KOPT-K1 (cell line): ENCODE data around the gene HPS1.
A peak's percentile ranks its signal among the peaks of the same experiment; 100 is the strongest.

Source experiments
- H3K27ac ChIP-seq: fragments of 200-600 bp; sonication (generic); 2 replicates; pipeline ENCODE4 v1.5.1; 2016; ENCODE audit warnings: antibody characterized with exemption, mild to moderate bottlenecking, low read depth, low read length; ENCODE audit not compliant: poor library complexity, severe bottlenecking
- H3K36me3 ChIP-seq: fragments of 200-600 bp; sonication (generic); 2 replicates; pipeline ENCODE4 v1.5.1; 2017; ENCODE audit warnings: antibody characterized with exemption, mild to moderate bottlenecking, low read length, moderate library complexity; ENCODE audit not compliant: insufficient read depth
- H3K9me3 ChIP-seq: fragments of 200-600 bp; sonication (generic); 2 replicates; pipeline ENCODE4 v1.5.1; 2017; ENCODE audit warnings: antibody characterized with exemption, low read length, mild to moderate bottlenecking; ENCODE audit not compliant: insufficient read depth, poor library complexity, severe bottlenecking

The HPS1 gene

DNA sequence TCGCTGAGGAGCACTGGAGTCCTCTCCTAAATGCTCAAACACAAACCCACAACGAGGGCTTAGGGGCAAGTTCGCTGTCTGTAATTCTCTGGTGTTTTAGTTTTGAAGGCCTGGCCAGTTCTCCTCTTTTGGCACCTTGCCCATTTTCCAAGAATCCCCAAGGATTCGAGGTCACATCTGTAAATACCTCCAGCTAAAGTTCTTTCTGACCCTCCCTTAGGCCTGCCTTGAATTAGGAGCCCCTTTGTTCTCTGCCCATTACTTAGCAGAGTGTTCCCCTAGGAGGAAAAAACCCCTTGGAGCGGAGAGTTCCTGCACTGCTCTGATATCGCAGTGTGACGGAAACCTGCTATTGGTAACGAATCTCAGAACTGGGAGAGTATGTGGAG lies 31.0 kb downstream of the HPS1 start:
- Histone ChIP-seq H3K9me3 (no peaks in the 10 kb centered on the region), H3K36me3 (peaks cover 41% of the 10 kb centered on the region; the same call in 1 of the 2 replicates), H3K27ac (peak overlapping the region; percentile 81)

DNA sequence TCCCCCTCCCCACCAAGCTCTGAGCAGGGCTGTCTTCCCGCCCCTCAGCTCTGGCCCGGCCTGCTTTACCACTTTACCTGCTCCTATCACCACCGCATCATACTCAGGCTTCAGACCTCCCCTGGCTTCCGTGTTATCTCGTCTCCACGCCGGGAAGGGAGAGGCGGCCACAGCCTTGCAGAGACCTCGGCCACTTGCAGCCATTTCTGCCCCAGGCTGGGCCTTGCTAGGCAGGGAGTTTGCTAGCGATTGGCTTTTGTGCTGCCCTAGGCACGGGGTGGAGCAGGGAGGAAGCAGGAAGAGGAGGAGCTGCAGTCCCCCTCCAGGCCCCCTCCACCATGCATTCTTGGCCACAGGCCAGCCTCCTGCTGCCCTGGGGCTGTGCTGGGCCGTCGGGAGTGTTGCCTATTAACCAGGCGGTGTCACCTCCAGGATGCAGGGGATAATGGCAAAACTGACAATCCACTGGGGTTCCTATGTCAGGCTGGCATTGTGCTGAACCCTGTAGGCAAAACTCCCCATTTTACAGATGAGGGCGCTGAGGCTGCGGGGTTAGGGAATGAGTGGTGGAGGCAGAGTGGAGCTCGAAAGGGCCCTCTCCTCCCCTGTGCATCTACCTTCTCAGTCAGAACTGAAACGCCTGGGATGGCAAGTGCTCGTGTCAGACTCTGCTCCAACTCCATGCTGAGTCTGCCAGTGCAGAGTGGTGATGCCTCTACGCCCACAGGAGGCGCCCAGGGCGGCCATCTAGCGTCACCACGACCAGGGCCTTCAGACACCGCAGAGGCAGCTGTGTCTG lies 31.6 kb downstream of the HPS1 start, which contains the start of gene PYROXD2:
PYROXD2 (minus strand) TSS at position 251 of the 799 bp plus-strand sequence; CDS start at position 204, 47 bp downstream.
- peak within 1 kb of the TSS; percentile 81 for H3K27ac ChIP-seq
- no peaks in the 10 kb centered on the region for H3K9me3 ChIP-seq
- peaks cover 37% of the 10 kb centered on the region; the same call in 1 of the 2 replicates for H3K36me3 ChIP-seq

DNA sequence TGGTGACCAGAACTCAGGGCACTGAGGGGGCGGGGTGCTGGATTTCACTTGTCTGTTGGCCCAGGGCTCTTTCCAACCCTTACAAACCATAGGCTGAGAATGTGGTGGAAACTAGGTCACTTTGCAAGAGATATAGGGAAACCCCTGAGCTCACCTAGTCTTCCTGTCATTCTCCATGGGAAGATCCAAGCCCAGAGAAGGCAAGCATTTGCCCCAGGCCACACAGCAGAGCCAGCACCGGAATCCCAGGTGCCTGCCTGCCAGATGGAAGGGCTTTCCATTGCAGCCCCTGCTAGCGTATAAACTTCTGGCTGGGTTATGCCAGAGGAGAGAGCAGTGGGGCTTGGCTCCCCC lies 32.2 kb downstream of the HPS1 start:
- H3K36me3 ChIP-seq = peaks cover 32% of the 10 kb centered on the region; the same call in 1 of the 2 replicates
- H3K9me3 ChIP-seq = no peaks in the 10 kb centered on the region
- peak overlapping the region; percentile 81 for H3K27ac ChIP-seq

DNA sequence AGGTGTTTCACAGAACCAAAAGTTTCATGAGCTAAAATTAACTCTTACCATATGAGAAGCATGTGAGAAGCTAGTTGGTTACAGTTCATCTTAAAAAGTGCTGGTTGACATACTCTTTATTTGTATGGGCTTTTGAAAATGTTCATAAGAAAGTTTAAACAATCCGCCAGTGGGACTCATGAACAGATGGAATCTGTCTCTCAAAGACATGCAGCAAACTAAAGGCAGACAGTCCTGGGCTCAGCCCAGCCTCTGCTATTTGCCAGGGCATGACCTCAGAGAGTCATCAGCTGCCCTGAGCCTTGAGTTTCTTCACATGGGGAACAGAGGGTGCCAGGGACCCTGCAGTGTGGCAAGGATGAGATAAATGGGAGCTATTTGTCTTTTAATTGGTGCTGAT lies 35.0 kb downstream of the HPS1 start:
- Histone ChIP-seq H3K9me3 (no peaks in the 10 kb centered on the region), H3K27ac (no peak overlapping the region), H3K36me3 (peaks cover 4% of the 10 kb centered on the region; the same call in 1 of the 2 replicates)

DNA sequence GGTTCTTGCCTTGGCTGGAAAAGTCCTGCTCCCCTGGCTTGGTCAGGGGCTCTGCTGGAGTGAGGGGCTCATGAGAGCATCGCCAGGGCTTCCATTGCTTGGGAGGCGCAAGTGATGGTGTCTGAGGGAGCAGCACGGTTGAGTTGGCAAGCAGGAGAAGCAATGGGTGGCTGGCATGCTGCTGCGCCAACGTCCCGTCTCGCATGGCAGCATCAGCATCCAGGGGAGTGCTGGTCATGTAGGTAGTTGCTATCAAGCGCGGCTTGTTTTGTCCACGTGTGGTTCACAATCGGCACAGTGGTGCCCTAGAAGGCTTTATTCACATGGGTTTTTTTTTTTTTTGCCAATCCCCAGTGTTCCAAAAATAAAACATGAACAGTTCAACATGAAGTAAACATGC lies 35.6 kb downstream of the HPS1 start:
- Histone ChIP-seq H3K27ac (no peak overlapping the region), H3K9me3 (no peaks in the 10 kb centered on the region), H3K36me3 (no peaks in the 10 kb centered on the region)

DNA sequence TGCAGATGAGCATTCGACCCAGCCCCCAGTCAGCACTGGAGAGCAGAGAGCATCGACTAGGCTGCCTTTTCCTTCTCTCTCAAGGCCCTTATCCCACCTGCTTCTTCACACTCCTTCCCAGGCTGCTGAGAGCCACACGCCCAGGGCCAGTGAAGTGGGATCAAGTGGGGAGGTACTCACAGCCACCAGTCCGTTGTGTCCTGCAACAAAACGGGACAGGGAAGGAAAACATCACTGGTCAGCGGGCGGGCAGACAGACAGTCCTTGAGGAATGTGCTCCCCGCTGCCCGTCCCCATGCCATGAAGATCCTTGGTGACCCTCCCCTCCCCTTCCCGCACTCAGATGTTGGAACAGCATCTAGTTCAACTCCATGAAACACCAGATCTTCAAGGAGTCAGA lies 36.0 kb downstream of the HPS1 start:
- Histone ChIP-seq H3K9me3 (no peaks in the 10 kb centered on the region), H3K36me3 (no peaks in the 10 kb centered on the region), H3K27ac (no peak overlapping the region)

DNA sequence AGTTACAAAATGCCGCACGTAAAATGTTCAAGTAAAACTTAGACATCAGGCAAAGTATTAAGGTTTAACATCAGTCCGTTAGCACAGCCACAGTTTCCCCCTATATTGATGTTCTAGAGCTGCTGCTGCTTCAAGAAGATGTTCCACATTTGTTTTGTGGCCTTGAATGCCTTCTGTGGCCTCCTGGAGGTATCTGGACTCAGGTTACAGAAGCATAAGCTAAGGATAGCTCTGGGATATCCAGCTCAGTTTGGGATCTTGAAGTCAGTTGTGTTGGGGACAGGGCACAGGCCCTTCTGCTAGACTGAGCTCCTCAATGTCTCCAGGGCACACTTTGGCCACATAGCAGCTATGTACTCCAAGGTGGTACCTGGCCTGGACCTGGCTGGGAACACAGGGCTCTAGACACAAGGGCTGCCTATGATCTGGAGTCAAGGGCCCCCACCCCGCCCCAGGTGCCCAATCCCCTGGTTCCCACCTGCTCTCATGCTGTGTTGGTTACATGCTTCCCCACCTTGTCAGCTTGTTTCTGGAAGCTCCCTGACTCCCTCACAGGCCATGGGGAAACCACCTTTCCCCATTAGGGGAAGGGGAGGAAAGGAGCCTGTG lies 36.5 kb downstream of the HPS1 start:
- no peaks in the 10 kb centered on the region for H3K36me3 ChIP-seq
- H3K9me3 ChIP-seq = no peaks in the 10 kb centered on the region
- no peak overlapping the region for H3K27ac ChIP-seq

DNA sequence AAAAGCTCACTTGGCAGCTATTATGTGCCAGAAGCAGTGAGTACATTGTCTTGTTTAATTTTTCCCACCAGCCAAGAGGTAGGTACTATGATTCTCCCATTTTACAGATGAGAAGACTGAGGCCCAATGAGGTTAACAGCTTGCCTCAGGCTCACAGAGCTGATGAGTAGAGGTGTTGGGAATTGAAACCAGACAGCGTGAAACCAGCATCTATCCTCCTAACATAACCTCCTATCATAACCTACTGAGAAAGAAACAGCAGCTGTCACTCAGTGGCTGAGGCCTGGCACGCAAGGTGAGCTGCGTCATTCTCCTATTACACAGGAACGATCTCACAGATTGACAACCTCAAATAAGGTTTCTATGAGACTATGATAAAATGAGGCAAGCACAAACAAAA lies 37.9 kb downstream of the HPS1 start:
- Histone ChIP-seq H3K9me3 (no peaks in the 10 kb centered on the region), H3K27ac (no peak overlapping the region)

DNA sequence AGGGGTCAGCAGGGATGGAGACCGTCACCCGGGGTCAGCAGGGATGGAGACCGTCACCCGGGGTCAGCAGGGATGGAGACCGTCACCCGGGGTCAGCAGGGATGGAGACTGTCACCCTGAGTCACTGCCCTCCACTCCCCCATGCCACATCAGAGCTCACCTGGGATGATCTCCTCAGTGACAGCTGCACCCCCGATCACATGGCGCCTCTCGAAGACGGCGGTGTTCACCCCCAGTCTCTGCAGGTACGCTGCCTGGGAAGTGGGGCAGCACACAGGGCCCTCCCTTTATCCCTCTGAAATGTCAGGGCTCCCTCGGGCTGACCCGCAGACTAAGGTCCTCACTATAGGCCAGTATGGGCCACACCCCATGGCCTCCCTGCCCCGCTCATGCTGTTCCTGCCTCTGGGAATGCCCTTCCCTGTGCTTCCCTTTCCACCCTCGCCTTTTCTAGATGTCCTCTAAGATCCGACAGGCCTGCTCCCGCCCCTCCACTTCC lies 38.9 kb downstream of the HPS1 start:
- no peaks in the 10 kb centered on the region for H3K36me3 ChIP-seq
- no peaks in the 10 kb centered on the region for H3K9me3 ChIP-seq
- no peak overlapping the region for H3K27ac ChIP-seq

More for the DNA sequence above, 37.9 kb downstream of the HPS1 start:
- no peaks in the 10 kb centered on the region for H3K36me3 ChIP-seq

DNA sequence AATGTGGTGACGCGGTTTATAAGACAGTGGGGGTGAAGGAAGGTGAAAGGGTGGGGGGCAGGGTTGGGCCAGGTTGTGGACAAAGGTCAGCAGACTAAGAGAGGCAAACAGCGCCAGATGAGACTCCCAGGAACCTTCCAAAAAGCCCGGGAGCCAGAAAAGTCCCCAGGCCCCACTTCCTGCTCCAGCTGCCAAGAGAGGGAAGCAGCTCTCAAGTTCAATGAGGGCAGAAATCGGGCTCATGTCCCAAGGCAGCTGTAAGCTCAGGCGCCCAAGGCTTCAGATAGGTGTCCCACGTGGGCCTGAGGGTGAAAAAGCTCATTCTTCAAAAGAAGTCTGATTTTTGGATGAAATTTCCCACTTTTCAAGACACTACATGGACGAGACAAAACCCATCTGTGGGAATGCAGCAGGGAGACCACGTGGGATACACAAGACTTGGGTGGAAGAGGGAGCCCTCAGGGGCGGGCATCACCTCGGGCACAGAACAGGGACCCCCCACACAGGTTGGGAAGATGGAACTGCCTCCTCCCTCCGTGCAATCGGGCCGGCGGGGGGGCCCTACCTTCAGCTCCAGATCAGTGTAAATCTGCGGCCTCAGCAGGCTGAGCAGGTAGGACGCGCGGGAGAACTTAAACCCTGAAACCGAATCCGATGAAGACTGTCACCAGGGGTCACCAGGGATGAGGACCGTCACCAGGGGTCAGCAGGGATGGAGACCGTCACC lies 39.6 kb downstream of the HPS1 start:
- Histone ChIP-seq H3K9me3 (no peaks in the 10 kb centered on the region), H3K27ac (no peak overlapping the region), H3K36me3 (no peaks in the 10 kb centered on the region)

DNA sequence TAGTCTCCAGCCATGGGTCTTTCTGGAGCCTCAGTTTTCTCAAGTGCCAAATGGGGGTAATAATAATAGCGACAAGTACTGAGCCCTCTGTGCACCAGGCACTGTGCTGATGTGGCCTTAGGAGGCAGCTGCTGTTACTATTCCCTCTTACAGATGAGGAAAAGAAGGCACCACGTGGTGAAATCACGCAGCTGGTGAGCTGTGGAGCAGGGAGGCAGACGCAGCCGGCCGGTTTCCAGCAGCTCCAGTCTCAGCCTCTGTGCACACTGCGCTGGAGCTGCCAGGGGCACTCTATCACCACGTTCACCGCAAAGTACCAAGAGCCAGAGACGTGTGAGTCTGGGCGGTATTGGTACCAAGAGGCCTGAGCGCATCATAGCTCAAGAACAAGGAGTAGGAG lies 41.3 kb downstream of the HPS1 start:
- H3K27ac ChIP-seq = no peak overlapping the region
- H3K9me3 ChIP-seq = no peaks in the 10 kb centered on the region
- no peaks in the 10 kb centered on the region for H3K36me3 ChIP-seq

DNA sequence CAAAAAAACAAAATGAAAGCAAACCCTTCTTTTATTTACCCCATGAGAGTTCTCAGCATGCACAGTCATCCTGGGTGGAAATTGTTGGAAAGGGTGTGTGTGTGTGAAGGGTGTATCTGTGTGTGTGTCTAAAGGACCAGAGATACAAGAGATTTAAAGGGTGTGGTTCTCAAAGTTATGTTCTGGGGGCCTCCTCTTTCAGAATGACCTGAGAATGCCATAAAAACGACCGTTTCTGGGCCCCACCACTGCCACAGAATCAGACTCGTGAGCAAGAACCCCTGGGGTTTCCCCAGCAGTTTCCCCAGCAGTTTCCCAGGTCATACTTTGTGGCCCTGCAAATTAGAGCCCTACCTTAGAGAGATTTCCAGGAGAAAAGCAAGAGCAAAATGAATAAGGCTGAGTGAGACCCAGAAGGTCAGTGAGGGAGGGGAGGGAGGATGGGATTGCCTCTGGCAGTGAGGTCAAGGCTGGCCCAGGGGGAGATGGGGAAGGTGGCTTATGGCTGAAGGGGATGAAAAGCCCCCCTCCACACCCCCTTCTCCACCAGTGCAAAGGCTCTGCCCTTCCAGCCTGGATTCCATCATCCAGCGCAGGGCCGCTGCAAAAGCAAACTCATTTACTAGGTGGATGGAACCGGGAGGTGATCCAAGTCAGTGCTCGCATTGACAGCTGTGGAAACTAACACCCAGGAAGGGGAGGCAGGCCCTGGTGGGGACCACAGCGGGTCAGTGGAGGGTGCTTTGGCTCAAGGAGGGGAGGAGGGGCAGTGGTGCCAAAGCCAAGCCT lies 42.0 kb downstream of the HPS1 start:
- H3K36me3 ChIP-seq = no peaks in the 10 kb centered on the region
- no peak overlapping the region for H3K27ac ChIP-seq
- H3K9me3 ChIP-seq = no peaks in the 10 kb centered on the region

DNA sequence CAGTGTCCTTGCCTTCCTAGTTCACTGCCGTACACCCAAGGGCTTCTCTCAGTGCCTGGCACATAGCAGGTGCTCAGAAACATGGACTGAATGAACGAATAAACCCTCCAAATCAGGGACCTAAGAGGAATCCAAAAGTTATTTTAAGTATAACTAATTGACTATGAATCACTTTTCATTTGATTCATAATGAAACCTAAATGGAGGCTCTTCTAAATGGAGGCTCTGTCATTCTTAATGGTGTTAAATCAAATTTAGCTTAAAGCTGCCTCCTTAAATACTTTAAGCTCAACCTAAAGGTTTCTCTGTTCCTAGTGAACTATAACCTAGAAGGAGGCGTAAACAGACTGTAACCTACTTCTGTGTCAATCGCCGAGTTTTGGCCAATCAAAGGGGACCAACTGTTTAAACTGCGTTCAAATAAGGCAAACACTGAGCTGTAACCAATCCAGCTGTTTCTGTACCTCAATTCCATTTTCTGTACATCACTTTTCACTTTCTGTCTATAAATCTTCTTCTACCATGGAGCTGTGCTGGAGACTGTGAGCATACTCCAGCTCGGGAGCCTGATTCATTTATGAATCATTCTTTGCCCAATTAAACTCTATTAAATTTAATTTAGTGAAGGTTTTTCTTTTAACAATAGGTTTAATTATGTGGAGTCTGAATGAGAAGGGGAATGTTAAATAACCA lies 42.8 kb downstream of the HPS1 start:
- no peaks in the 10 kb centered on the region for H3K36me3 ChIP-seq
- no peak overlapping the region for H3K27ac ChIP-seq
- no peaks in the 10 kb centered on the region for H3K9me3 ChIP-seq
